ENCODE results near the gene LTBP2.

The LTBP2 gene

DNA sequence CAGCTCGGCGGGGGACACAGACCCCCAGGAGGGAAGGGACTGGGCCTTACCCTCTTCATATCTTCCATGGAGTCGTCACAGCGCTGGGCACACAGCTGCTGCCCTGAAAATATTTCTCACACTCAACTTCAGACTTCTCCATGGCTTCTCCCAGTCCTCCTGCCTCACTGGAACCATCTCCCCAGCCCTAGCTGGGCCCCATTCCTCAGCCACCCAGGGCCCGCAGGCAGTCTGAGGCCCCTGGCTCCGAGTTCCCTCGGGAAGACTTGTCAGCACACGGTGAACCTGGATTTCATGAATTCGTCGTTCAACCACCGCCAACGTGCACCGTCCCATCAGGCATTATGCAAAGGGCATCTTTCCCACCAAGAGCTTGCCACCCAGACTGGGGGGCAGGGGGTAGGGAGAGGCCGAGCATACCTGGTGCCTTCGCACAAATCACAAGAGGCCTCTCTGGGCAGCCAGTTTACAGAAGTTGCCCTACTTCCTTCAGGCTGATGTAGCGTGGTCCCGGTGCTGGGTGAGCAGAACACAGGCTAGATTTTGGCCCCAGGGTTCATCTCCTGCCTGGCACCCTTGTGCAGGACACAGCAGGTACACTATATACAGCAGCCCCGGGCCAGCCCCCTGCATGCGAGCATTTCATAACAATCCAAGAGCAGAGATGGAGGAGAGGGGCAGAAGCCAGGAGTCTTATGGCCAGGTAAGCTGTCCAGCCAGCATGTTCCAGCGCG is 44.2 kb downstream of the LTBP2 start:
- TF ChIP-seq, protein P1, sequence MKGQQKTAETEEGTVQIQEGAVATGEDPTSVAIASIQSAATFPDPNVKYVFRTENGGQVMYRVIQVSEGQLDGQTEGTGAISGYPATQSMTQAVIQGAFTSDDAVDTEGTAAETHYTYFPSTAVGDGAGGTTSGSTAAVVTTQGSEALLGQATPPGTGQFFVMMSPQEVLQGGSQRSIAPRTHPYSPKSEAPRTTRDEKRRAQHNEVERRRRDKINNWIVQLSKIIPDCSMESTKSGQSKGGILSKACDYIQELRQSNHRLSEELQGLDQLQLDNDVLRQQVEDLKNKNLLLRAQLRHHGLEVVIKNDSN (IDR thresholded peaks at IDR 0.05), result no peak
- TF ChIP-seq MAX (IDR thresholded peaks at IDR 0.05), result no peak
- TF ChIP-seq CREB1 (IDR thresholded peaks at IDR 0.05; ENCODE audit: low read depth), result no peak
- TF ChIP-seq ZBTB7A (IDR thresholded peaks at IDR 0.05; ENCODE audit: low read depth), result no peak
- TF ChIP-seq TEAD4 (IDR thresholded peaks at IDR 0.05), result no peak
- no peak for TF ChIP-seq RAD21 (IDR thresholded peaks at IDR 0.05; ENCODE audit: low read depth)
- TF ChIP-seq CEBPB (IDR thresholded peaks at IDR 0.05), result no peak

DNA sequence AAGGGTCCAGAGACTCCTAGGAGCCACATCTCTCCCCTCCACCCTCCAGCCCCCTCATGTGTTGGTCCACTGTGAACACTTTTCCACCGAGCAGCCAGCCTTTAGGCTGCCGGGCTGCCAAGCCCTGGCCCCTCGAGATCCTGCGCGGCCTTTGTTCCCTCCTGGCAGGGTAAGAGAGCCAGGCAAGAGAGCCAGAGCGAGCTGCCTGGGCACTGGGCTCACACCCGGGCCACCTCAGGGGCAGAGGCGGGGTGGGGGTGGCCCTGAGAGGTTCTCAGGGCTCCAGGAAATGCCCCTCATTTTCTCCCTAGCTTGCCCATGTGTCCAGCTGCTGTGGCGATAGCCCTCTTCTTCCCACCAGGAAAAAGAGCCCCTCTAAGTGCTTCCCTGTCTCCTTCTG is 44.8 kb downstream of the LTBP2 start:
- TF ChIP-seq, protein P2, sequence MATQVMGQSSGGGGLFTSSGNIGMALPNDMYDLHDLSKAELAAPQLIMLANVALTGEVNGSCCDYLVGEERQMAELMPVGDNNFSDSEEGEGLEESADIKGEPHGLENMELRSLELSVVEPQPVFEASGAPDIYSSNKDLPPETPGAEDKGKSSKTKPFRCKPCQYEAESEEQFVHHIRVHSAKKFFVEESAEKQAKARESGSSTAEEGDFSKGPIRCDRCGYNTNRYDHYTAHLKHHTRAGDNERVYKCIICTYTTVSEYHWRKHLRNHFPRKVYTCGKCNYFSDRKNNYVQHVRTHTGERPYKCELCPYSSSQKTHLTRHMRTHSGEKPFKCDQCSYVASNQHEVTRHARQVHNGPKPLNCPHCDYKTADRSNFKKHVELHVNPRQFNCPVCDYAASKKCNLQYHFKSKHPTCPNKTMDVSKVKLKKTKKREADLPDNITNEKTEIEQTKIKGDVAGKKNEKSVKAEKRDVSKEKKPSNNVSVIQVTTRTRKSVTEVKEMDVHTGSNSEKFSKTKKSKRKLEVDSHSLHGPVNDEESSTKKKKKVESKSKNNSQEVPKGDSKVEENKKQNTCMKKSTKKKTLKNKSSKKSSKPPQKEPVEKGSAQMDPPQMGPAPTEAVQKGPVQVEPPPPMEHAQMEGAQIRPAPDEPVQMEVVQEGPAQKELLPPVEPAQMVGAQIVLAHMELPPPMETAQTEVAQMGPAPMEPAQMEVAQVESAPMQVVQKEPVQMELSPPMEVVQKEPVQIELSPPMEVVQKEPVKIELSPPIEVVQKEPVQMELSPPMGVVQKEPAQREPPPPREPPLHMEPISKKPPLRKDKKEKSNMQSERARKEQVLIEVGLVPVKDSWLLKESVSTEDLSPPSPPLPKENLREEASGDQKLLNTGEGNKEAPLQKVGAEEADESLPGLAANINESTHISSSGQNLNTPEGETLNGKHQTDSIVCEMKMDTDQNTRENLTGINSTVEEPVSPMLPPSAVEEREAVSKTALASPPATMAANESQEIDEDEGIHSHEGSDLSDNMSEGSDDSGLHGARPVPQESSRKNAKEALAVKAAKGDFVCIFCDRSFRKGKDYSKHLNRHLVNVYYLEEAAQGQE (IDR thresholded peaks at IDR 0.05; ENCODE audit: low read depth), result no peak
- no peak for TF ChIP-seq TEAD4 (IDR thresholded peaks at IDR 0.05)
- TF ChIP-seq FOXM1 (IDR thresholded peaks at IDR 0.05; ENCODE audit: borderline replicate concordance, low read depth), result no peak
- TF ChIP-seq RAD21 (IDR thresholded peaks at IDR 0.05; ENCODE audit: low read depth), result no peak

DNA sequence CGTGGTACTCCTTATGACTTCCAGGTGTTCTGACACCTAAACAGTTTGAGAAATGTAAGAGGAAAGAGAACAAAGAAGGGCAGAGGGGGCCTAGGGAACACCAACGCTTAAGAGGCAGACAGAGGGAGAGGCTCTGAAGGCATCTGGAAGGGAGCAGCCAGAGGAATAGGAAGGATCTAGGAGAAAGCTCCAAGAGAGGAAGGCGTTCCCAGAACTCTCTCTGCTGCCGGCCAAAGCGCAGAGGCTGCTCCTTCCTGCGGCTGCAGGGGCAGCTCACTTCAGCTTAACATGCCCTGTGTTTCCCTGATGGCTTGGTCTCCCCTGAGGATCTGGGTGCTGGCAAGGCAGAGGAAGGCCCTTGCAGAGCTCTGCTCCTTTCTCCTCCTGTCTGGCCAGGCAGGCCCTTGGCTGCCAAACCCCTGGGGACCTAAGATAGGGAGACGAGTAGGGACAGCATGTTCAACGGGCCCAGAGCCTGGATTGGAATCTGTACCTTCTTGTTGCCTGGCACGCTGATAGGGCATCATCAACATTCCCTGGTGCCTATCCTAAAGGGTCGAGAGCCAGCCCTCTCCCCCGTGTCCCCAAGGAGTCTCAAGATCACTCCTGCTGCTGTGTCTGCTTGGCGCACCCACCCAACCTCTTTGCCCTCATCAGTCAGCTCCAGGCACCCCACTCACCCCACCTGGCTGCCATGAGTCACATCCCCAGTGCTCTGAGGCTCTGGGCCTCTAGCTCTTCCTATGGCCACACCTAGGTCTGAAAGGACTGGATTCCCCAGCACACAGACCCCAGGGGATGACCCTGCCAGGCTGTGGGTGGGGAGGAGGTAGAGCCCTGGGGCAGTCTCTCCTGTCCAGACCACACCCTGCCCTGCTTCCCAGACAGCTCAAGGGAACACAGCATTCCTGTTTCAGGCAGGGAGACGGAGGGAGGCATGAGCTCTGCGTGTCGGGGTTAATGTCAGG is 45.6 kb downstream of the LTBP2 start:
- TF ChIP-seq, protein P2 (IDR thresholded peaks at IDR 0.05; ENCODE audit: low read depth), result no peak
- TF ChIP-seq EGR1 (IDR thresholded peaks at IDR 0.05) (no peak), RAD21 (IDR thresholded peaks at IDR 0.05; ENCODE audit: low read depth) (no peak), TEAD4 (IDR thresholded peaks at IDR 0.05) (no peak), CREB1 (IDR thresholded peaks at IDR 0.05; ENCODE audit: low read depth) (no peak)
- TF ChIP-seq, protein P1 (IDR thresholded peaks at IDR 0.05), result no peak

GRCh38 chr14:74563586-74564159 is 48.4 kb downstream of the LTBP2 start:
- no peak for TF ChIP-seq FOXM1 (IDR thresholded peaks at IDR 0.05; ENCODE audit: borderline replicate concordance, low read depth)
- TF ChIP-seq, protein P1 (IDR thresholded peaks at IDR 0.05), result no peak
- no peak for TF ChIP-seq RAD21 (IDR thresholded peaks at IDR 0.05; ENCODE audit: low read depth)
- no peak for TF ChIP-seq TEAD4 (IDR thresholded peaks at IDR 0.05)
- no peak for TF ChIP-seq ZBTB7A (IDR thresholded peaks at IDR 0.05; ENCODE audit: low read depth)
- no peak for TF ChIP-seq CREB1 (IDR thresholded peaks at IDR 0.05; ENCODE audit: low read depth)
- TF ChIP-seq MAX (IDR thresholded peaks at IDR 0.05), result no peak
- no peak for TF ChIP-seq TCF12 (IDR thresholded peaks at IDR 0.05; ENCODE audit: low read depth)
- TF ChIP-seq NFIC (IDR thresholded peaks at IDR 0.05), result no peak
- no peak for TF ChIP-seq TAF1 (IDR thresholded peaks at IDR 0.05; ENCODE audit: low read depth)
- no peak for TF ChIP-seq EP300 (IDR thresholded peaks at IDR 0.05; ENCODE audit: borderline replicate concordance)
- TF ChIP-seq EGR1 (IDR thresholded peaks at IDR 0.05), result no peak
- TF ChIP-seq, protein P2 (IDR thresholded peaks at IDR 0.05; ENCODE audit: low read depth), result no peak
